Erythroblast (primary cell): ENCODE data around the gene FAM131C.

ENCODE experiments used
- GATA1 ChIP-seq: IDR thresholded peaks from 2 replicates; pipeline ENCODE4 v1.6.1; 2011; ENCODE audit warnings: low read depth, mild to moderate bottlenecking, control low read depth, low read length, moderate library complexity
- POLR2A ChIP-seq: IDR thresholded peaks from 2 replicates; pipeline ENCODE4 v1.6.1; 2011; ENCODE audit warnings: mild to moderate bottlenecking, low read length

GRCh38 chr1:16087733-16088132 lies 14.3 kb upstream of the FAM131C start:
- TF ChIP-seq POLR2A (no peak), GATA1 (no peak)
